ENCODE results near the gene IKBKE. TPM values are rescaled to one million over a fixed set of nuclear protein-coding genes. Genes with fewer than 3 reads are reported as not detected.

Gene IKBKE
- total RNA-seq, 2 donors from 2014 or later, result 3.6 to 6.1 TPM

GRCh38 chr1:206526064-206526911, 56.0 kb downstream of the IKBKE start:
- no peak for TF ChIP-seq POLR2AphosphoS5 (IDR thresholded peaks at IDR 0.05)
- TF ChIP-seq CTCF (IDR thresholded peaks at IDR 0.05), result no peak
- no peak for TF ChIP-seq POLR2A (IDR thresholded peaks at IDR 0.05)
- Histone ChIP-seq H3K27ac (no peak overlapping the region), H3K9me3 (no peaks in the 10 kb centered on the region), H3K4me1 (replicated peaks) (no peaks in the 10 kb centered on the region), H3K36me3 (no peaks in the 10 kb centered on the region), H3K4me3 (no peak overlapping the region), H3K27me3 (replicated peaks; ENCODE audit: insufficient read depth) (no peaks in the 10 kb centered on the region)
- WGBS, result 69% methylated on average over 6 of the region's 6 CpGs
- intact Hi-C loops (cut with DNase I), result no loop called here
- DNase-seq (ENCODE audit: low spot score), result no peak

DNA sequence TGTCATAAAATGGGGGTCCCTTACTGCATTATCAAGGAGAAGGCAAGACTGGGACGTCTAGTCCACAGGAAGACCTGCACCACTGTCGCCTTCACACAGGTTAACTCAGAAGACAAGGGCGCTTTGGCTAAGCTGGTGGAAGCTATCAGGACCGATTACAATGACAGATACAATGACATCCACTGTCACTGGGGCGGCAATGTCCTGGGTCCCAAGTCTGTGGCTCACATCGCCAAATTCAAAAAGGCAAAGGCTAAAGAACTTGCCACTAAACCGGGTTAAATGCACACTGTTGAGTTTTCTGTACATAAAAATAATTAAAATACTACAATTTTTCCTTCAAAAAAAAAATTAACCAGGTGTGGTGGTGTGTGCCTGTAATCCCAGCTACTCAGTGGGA, 59.1 kb downstream of the IKBKE start:
- DNase-seq (ENCODE audit: low spot score), result no peak
- Histone ChIP-seq H3K27me3 (replicated peaks; ENCODE audit: insufficient read depth) (no peaks in the 10 kb centered on the region), H3K9me3 (no peaks in the 10 kb centered on the region), H3K4me1 (replicated peaks) (no peaks in the 10 kb centered on the region), H3K27ac (no peak overlapping the region), H3K36me3 (no peaks in the 10 kb centered on the region), H3K4me3 (no peak overlapping the region)
- TF ChIP-seq POLR2A (IDR thresholded peaks at IDR 0.05) (no peak), CTCF (IDR thresholded peaks at IDR 0.05) (no peak), POLR2AphosphoS5 (IDR thresholded peaks at IDR 0.05) (no peak)
- intact Hi-C loops (cut with DNase I), result no loop called here
- 91% methylated on average over 7 of the region's 7 CpGs for WGBS

DNA sequence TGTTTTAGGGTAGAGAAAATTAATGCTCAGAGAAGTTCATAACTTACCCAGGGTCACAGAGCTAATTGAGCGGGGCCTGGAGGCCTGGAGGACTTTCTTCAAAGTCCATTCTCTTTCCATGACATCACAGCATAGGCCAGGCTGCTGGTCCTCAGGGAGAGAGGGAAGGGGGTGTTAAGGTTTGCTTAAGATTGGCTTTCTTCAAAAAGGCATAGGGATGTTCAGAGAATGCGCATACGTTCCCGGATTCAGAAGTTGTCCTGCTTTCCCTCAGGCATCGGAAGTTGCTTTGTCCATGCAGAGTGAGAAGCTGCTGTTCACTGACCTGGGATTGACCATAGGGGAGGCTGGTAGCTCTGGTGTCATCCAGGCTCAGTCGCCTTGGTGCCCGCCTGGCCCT, 62.1 kb downstream of the IKBKE start:
- intact Hi-C loops (cut with DNase I), result no loop called here
- no peaks in the 10 kb centered on the region for H3K9me3 ChIP-seq
- WGBS, result 96% methylated on average over 7 of the region's 7 CpGs
- H3K4me1 ChIP-seq (replicated peaks), result no peaks in the 10 kb centered on the region
- no peaks in the 10 kb centered on the region for H3K36me3 ChIP-seq
- no peaks in the 10 kb centered on the region for H3K27me3 ChIP-seq (replicated peaks; ENCODE audit: insufficient read depth)
- no peak for DNase-seq (ENCODE audit: low spot score)
- H3K4me3 ChIP-seq, result no peak overlapping the region
- TF ChIP-seq POLR2AphosphoS5 (IDR thresholded peaks at IDR 0.05) (no peak), POLR2A (IDR thresholded peaks at IDR 0.05) (no peak), CTCF (IDR thresholded peaks at IDR 0.05) (no peak)
- no peak overlapping the region for H3K27ac ChIP-seq

DNA sequence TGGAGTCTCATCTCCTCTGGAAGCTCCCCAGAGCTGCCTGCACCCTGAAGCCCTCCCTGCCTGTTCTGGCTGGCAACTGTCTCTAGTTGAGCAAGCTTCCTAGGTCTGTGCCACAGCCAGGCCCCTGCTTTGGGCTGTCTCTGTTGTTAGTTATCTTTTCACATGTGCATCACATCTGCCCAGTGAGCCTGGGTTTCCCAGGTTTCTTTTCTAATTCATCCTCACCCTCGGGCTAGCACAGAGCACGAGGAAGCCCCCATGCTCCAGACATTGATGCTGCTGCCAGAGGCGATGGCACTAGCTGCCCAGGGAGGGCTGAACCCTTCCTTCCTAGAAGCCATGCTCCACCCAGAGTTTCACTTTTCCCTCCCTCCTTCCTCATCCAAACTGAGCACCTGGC, 64.3 kb downstream of the IKBKE start:
- Histone ChIP-seq H3K4me3 (no peak overlapping the region), H3K27me3 (replicated peaks; ENCODE audit: insufficient read depth) (no peaks in the 10 kb centered on the region), H3K27ac (no peak overlapping the region), H3K36me3 (no peaks in the 10 kb centered on the region), H3K4me1 (replicated peaks) (peaks cover 5% of the 10 kb centered on the region), H3K9me3 (no peaks in the 10 kb centered on the region)
- WGBS, result 90% methylated on average over 3 of the region's 3 CpGs
- intact Hi-C loops (cut with DNase I), result no loop called here
- no peak for DNase-seq (ENCODE audit: low spot score)
- TF ChIP-seq POLR2AphosphoS5 (IDR thresholded peaks at IDR 0.05) (no peak), POLR2A (IDR thresholded peaks at IDR 0.05) (no peak), CTCF (IDR thresholded peaks at IDR 0.05) (no peak)

DNA sequence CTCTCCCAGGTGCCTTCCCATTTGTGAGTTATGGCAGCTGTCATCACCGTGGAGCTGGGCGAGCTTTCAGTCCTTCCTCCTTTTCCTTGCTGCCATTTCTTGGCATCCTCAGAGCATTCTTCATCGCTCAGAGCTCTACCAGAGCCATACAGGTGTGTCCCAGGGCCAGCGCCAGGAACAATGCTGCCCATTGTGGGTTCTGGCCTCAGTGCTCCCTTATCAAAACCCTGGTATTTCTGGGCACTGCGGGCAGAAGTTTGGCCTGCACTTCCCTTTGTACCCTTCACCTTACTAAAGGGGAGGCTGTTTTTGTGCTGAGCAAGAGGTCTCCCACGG, 65.5 kb downstream of the IKBKE start:
- Histone ChIP-seq H3K36me3 (no peaks in the 10 kb centered on the region), H3K4me1 (replicated peaks) (peaks cover 16% of the 10 kb centered on the region), H3K27me3 (replicated peaks; ENCODE audit: insufficient read depth) (no peaks in the 10 kb centered on the region), H3K27ac (no peak overlapping the region), H3K4me3 (no peak overlapping the region), H3K9me3 (no peaks in the 10 kb centered on the region)
- no peak for TF ChIP-seq POLR2A (IDR thresholded peaks at IDR 0.05)
- peak; percentile 64 for TF ChIP-seq POLR2AphosphoS5 (IDR thresholded peaks at IDR 0.05)
- no peak for TF ChIP-seq CTCF (IDR thresholded peaks at IDR 0.05)
- 52% methylated on average over 6 of the region's 6 CpGs for WGBS
- DNase-seq (ENCODE audit: low spot score), result peak; percentile 59
- intact Hi-C loops (cut with DNase I), result no loop called here

Measured in prostate gland (tissue), 2 donors.